Activated CD8-positive, alpha-beta memory T cell treated with anti-CD3 and anti-CD28 coated beads for 1 hour (primary cell): ENCODE results near the gene MBD2.
"Not testable (repeated sequence)": the region's sequence is repeated elsewhere in the genome, so short reads cannot be mapped to it uniquely, and the experiment has no call there.

Experiments
- DNase-seq, 2 donors: peaks; one replicate each; pipeline ENCODE4 v3.0.0-alpha.2; 2020; ENCODE audit warnings: low read depth in 1 of 2; ENCODE audit errors: extremely low read depth in 1 of 2

MBD2 gene

DNA sequence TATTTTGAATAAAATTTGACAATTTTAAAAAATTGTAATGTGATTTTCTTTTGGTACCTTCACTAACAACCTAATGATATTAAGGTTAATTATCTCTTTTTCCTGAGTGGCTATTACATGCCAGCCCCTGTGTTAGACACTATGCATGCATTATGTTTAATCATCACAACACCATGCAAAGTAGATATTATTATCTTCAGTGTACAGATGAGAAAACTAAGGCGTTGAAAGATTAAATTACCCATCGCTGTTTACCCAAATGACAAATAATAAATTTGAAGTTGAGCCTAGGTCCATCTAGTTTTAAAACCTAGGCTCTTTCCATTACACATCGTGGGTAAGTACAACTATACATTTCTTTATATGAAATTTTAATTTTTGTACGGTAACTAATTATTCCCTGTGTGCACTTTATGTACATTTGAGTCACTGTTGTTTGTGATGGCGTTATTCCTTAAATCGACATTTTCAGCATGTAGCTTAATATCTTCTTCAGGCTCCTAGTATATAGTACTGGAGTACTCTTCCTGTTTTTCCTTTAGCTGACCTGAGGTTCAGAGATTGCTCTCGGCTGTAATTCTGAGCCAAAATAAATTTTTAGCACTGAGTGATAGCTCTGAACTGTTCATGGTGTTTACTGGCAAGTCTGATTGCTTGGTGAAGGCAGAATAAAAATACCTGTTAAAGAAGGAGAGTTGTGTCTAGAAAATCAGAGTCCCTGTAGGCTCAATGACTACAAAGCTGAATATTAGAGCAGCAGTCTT, 13.9 kb upstream of the MBD2 start:
- DNase-seq: no peak

DNA sequence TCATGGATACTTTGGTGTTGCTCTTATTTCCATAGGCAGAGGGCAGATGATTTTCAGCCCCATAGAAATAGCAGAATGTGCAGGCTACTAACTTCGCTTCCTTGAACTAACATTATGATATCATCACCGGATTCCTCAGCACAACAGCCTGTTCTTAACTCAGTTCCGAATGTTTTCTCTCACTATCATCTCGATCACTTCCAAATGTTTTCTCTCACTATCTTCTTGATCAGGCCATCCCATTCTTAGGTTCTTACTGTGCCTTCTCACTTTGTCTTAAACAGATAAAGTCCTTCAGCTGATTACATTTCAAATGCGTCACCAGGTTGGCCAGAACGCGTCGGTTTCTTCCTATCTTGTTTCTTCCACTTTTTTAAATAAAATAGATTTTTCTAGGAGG, 11.4 kb upstream of the MBD2 start:
- no peak for DNase-seq

DNA sequence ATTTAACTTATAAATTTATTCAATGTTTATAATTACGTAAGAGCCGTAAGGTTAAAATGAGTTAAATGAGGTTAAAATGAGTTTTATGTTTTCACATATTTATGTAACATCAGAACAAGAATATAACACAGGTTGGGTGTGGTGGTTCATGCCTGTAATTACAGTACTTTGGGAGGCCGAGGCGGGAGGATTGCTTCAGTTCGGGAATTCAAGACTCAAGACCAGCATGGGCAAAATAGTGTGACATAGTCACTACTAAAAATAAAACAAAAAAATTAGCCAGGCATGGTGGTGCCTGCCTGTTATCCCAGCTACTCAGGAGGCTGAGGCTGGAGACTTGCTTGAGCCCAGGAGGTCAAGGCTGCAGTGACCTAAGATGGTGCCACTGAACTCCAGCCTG, 9.3 kb upstream of the MBD2 start:
- no peak for DNase-seq

DNA sequence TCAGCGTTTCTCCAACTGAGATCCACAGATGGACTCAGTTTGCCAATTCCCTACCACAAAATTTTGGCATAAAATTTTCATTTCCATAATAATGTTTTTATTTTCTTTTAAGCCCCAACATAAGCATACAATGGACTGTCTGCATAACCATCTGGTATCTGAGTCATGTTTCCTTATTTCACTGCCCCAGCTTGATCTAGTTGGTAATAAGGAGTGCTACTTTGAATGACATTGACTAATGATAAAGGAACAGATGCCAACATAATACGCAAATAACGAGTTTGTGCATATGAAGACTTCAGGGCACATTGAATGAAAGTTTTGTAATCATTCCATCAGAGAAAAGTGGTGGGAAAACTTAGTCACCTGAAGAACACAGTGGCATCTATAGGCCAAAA, 8.8 kb upstream of the MBD2 start:
- DNase-seq: no peak

DNA sequence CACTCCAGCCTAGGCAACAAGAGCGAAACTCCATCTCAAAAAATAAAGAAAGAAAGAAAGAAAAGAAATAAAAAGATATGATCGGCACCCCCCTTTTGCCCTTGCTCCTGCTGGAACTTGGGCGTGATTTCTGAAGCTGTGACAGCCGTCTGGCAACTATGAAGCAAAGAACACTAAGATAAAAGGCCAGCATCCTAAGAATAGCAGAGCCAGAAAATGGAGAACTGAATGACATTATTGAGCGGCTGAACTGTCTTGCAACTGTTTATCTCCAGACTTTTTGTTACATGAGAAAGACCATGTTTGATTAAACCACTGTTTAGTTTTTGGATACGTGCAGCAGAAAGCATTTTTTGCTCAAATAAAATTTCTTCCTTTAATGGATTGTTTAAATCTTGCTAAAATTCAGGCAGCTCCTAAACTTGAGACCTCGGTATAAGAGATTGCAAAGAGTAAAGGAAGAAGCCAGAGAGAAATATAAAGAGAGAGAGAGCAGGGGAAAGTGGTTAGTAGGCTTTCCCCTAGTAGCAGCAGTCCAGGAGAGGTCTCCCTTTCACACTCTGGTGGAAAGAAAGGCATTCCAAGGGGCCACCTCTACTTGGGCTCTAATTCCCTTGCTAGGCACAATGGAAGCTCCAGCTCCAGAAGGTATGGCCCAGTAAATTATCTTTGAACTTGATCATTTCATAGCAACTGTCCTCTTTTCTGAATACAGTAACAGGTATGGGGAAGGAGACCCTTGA, 8.2 kb upstream of the MBD2 start:
- DNase-seq: no peak

DNA sequence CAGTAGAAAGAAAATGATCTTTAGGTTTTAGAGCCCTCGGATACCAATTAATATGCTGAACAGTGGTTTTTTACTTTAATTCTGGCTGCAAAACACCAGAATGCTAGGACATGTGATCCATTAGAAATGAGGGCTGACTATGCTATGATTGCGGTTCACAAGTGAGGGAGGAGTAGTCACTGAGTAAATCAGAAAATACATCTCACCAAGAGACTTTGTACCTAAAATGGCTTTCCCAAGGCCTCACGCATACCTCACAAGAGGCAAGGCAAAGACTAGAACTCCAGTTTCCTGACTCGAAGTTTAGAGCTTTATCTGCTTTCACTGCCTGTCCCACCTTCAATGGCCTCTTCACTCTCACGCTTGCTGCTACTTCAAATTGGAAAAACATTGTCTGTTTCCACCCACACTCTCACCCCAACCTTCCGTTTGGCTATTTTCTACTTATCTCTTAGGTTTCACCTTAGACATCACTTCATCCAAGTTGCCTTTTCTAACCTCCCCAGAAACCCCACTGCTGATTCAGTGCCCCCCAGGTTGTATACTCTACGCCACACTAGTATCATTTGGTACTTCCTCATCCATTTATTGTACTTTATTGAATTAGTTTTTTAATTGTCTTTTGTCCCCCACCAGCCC, 5.1 kb upstream of the MBD2 start:
- no peak for DNase-seq

DNA sequence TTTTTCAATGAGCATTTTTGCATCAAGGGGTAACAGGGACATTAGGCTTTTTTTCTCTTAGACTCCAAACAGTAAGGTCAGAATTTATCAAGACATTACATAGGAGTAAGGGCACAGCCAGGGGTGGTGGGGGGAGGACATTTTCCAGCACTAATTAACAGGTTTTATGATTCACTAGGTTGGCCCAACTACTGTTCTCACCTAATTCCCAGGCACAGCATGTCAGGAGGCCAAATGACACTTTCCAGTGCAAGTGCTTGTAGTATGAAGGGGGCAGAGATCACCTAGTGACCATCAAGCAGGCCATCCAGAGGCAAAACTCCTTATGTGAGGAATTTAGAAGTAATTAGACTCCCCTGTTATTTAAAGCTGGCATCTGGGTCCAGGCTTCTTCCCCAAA, 3.9 kb upstream of the MBD2 start:
- no peak for DNase-seq

DNA sequence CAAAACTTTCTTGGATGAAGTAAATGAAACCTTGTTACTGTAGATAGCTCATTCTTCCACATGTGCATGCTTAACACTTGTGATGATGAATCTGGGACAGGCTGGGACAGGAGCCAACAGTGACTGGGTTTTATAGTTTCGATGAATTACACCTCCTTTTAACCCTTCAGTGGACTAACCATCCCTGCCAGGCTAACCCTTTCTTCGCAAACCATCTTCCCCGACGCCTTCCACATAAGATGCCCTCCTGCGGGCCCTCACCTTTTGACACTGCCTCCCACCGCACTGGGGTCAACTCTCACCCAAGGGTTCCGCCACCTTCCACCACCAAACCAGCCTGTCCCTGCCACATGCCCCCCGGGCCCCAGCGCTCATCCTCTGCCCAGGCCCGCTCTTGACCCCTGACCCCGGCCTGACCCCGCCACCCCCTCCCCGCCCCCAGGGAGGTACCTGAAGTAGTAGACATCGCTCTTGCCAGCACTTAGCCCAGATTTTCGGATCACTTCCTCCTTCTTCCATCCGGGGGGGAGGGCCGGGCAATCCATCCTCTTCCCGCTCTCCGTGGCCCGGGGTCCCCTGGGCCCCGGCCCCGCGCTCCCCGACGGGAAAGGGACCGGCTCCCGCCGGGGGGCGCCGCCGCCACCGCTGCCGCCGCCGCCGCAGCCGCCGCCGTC, 764 bp downstream of the MBD2 start:
- DNase-seq: no peak

DNA sequence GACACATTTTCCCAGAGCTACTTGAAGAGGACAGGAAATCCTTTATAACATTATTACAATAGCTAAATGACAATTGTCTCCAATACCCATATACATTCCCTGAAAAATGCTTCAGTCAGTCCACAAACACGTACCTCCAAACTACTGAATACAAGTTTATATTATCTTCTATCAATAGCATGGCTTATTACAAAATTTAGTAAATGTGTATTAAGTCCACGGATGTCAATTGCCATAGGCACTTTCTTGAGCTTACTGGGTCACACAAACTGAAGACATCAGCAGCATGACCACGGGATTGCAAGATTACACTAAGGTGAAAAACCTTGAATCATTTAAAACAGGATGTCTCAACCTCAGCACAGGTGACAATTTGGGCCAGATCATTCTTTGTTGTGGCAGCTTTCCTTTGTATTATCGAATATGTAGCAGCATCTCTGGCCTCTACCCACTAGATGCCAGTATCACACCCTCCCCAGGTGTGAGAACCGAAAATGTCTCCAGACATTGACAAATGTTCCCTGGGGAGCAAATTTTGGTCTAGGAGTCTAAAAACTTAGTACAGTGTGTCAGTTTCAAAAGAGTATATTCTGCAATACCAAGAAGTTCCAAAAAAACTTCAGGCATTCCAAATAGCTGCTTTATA, 1.4 kb downstream of the MBD2 start:
- no peak for DNase-seq

DNA sequence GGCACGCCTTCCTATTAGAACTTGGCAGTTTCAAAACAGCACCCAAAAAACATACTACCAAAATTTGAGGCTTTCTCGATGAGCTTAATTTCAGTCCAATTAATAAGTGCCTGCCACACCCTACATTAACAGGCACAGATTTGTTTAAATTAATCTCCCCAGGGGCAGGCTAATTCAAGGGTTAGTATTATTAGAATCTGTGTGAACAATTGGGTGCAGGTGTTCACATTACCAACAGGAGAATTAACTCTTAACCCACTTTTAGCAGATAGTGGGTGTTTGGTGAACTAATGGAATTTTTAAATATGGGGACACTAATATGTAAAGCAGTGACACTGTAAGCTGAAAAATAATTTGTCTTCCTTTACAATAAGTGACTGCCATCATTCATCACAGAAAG, 4.1 kb downstream of the MBD2 start:
- no peak for DNase-seq

DNA sequence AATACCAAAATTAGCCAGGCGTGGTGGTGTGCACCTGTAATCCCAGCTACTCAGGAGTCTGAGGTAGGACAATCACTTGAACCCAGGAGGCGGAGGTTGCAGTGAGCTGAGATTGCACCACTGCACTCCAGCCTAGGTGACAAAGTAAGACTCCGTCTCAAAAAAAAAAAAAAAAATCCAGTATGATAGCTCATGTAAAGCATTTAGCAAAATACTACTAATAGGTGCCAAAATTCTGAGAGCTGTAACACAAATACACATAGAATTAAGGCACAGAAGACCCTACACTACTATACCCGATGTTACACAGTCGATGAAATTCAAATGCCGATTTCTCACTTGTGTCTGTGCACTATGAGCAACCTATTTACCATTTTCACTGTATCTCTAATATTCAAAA, 5.7 kb downstream of the MBD2 start:
- DNase-seq: not testable (repeated sequence)

DNA sequence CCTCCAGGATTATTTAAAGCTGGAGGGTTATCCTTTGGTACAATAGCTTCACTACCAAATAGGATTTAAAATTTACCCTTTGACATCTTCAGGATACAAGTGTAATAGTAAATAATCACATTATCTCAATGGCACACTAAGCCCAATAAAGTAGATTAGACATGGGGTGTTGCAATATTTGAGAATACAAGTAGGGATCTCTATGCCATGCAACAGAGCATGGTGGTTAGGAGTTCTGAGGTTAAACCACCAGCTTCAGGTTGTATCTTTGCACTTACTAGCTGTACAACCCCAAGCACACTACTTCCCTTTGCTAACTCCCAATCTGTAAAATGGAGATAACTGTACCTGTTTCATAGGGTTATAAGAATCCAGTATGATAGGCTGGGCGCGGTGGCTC, 6.2 kb downstream of the MBD2 start:
- no peak for DNase-seq

DNA sequence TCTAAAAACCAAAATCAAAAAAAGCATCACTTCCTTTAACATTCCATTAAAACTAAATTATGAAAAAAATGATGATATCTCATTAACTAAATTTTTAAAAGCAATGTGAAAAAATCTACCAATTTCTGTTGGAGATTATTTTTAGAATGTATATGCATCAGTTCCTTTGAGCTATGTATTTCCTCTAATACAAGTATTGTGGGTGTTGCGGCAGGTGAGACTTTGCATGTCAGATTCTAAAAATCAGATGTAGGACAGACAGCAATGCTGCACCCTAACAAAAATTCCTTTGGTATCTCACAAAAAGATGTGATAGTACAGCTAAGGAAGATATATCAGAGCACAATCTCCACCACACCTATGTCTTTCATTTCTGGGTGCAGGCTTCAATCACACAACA, 6.8 kb downstream of the MBD2 start:
- DNase-seq: no peak

DNA sequence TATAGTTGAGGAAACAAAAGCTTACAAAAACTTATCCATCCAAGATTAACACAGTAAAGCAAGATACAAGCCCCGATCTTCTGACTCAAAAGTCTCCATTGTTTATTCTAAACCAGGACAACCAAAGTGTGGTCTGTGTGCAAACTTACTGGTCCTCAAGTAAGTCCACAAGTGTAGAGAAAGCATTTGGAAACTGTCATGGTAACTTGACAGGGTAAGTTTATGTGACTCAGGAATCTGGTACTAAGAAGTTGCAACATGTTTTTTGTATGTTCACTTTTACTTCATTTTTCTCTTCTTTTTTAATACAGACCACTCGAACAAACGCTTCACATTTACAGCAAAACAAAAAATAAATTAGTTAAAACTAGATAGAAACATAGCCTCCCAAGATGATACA, 9.4 kb downstream of the MBD2 start:
- DNase-seq: no peak

DNA sequence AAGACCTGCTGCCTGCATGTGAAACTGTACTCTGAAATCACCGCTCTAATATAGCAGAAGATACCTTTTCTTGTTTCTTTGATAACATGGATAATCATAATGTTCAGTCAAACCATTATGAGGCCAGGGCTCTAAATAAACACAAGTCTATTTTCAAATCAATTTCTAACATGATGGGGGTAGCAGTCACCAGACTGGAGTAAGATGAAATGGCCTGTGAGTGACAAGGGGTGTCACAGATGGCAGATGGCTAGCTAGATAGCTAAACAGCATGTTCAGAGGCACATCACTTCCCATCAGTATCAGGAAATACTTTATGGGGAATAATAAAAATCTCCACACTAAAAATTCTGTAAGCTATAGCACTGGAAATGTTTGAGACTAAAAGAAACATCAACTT, 14.0 kb downstream of the MBD2 start:
- DNase-seq: no peak

DNA sequence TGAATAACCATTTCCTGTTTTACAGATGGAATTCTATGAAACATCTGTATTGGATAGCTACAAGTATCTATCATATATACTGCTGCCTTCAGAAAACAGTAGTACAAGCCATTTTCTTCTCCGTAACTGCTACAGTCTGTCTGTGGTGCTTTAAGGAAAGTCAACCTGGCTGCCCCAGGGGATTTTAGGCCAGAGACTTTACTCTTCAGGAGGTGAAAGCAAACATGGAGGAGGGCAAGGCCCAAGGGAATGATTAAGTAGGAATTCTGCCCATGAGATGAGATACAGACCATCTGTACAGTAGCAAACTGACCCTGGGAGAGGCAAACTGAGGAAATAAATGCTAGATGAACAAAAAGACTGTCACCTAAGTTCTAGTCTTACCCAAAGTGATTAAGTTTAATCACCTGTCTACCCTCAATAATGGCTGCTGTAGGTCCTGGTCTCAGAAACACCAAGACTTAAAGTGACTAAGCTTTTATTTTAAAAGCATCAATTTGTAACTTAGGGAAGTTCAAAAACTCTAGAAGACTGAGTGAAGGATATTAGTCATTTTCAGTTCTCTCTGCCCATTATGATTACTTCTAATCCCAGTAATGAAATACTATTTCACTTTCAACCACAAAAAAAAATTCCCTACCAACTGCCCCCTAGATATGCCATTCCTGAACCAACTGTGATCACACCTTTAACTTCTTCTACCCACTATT, 14.8 kb downstream of the MBD2 start:
- DNase-seq: no peak

DNA sequence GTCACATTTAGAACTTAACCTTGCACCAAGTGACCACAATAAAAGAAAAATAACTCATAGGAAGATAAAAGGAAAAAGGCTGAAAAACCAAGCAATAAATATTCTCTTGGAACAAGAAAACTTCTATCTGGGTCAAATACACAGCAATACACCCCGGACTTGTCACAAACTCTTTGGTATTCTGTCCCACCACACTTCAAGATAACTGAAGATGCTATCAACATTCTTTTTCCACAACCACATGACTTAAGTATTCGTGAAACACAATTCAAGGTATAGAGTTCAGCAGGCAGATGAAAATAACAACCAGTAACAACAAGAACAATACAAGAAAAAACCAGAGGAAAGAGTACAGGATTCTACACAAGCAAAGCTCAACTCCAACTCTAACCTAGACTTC, 18.0 kb downstream of the MBD2 start:
- DNase-seq: no peak

DNA sequence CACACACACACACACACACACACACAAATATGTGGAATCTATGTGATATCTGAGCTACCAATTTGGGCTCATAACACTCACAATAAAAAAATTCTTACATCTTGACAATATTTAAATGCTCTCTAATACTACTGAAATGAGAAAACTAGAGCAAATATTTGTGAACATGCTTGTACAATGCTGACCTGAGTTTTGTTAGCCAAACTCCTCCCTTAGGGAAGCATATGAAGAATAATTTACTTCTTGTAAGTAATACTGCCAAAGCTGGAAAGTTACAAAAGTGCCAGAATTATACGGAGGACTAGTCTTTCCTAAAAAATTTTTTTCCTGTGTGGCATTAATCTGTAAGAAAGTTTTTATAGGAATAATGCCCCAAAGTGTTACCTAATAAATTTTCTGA, 18.5 kb downstream of the MBD2 start:
- no peak for DNase-seq

DNA sequence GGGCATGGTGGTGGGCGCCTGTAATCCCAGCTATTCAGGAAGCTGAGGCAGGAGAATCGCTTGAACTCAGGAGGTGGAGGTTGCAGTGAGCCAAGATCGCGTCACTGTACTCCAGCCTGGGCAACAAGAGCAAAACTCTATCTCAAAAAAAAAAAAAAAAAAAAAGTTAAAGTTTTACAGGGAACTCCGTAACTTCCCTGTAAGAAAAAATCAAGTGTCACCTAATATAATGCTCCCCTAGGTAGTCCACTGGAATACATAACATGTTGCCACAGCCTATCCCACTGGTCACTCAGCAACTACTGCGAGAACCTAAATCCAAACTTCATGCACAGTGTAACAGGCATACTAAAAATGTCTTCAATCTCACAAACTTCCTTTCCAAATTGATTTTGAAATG, 19.0 kb downstream of the MBD2 start:
- DNase-seq: not testable (repeated sequence)

DNA sequence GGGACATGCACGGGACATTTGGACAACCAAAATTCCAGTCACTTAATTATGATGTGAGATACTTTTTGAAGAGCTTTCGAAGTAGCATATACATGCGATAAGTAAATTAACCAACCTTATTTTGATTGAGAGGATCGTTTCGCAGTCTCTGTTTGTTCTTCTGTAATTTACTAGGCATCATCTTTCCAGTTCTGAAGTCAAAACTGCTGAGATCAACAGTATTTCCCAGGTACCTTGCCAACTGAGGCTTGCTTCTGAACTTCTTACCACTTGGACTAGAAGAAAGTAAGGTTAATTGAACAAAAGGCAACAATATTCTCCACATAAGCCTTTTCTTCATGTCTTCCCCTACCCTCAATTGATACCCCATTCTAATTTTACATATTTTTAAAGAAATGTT, 19.6 kb downstream of the MBD2 start:
- no peak for DNase-seq

DNA sequence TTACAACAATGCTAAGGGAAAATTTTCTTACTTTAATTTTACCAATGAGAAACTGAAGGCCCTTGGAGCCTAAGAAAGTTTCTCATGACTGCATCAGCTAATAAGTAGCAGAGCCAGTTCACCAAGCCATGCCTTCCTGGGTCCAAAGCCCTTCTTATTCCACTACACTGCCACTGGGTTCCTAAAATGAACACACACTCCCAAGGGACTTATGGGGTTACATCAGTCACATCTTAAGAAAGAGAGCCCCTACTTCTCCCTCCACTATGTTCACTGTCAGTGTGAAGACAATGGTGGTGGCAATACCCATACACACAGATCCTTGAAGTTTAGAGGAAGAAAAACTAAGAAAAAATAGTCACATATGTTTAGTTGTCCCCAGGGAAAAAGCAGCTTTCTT, 20.6 kb downstream of the MBD2 start:
- no peak for DNase-seq
